ENCODE measurements around the gene NR2E3.

DNA sequence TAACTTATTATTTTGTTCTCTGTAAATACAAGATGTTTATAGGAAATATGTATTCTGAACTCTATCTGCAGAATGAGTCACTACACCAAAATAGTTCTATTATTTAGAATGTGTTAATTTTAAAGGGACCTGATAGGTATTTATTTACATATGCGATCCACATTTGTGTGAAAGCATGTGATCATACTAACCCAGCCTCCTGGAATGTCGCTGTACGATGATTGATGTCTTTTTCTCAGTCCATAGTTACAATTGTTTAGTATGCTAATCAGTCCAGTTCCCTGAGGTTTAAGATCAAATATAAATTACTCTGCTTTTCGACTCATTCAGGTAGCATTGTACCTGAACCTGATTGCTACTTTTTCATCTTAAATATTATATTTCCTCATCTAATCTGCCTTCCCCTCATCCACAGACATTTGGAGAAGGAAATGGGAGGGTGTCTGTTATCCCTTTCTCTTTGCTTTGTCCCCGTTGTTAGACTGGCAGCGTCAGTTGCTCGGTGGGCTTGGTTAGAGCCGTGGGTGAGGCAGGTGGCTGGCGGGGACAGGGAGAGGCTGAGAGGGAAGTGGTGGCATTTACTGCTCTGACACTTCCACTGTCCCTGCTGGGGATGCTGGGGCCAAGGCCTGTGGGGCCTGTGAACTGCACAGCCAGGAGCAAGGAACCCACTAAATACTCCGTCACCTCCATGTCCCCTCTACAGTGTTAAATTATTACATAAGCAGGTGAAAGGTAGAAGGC lies 27.8 kb upstream of the NR2E3 start:
- TF ChIP-seq, protein P1, sequence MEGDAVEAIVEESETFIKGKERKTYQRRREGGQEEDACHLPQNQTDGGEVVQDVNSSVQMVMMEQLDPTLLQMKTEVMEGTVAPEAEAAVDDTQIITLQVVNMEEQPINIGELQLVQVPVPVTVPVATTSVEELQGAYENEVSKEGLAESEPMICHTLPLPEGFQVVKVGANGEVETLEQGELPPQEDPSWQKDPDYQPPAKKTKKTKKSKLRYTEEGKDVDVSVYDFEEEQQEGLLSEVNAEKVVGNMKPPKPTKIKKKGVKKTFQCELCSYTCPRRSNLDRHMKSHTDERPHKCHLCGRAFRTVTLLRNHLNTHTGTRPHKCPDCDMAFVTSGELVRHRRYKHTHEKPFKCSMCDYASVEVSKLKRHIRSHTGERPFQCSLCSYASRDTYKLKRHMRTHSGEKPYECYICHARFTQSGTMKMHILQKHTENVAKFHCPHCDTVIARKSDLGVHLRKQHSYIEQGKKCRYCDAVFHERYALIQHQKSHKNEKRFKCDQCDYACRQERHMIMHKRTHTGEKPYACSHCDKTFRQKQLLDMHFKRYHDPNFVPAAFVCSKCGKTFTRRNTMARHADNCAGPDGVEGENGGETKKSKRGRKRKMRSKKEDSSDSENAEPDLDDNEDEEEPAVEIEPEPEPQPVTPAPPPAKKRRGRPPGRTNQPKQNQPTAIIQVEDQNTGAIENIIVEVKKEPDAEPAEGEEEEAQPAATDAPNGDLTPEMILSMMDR (IDR thresholded peaks at IDR 0.05), result no peak
- no peak for TF ChIP-seq POLR2A (IDR thresholded peaks at IDR 0.05)

All from esophagus squamous epithelium (tissue), 4 donors.